Measurements from ENCODE around the gene TANC1.

DNA sequence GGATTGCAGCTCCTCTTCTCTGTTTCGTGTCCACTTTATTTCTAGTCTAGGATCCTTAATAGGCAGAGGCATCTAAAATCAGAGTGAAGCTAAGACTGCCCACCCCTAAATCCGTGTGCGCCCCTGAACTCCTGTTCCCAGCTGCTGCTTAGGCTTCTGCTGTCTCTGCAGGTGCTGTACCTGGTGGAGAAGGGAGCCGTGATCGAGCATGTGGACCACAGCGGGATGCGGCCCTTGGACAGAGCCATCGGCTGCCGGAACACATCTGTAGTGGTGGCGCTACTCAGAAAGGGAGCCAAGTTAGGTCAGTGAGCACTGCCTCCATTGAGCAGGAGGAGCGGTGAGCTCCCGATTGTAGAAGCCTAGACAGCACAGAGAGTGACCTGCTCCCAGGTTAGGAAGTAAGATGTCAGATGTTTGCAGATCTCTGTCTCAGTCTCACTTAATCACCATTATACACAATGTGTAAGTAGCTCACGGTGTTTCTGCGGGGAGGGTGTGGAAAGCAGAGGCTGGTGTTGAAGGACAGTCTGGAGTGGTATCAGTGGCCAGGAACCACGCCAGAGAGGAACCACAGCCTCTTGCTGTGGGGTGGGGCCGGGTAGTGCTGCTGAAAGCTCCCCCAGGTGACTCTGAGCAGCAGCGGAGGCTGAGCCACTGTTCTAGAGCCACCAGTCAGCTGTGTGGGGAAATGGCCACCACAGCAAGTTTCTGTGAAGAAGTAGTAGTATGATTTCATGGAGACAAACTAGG is 255.8 kb downstream of the TANC1 start:
- TF ChIP-seq POLR2A (IDR thresholded peaks at IDR 0.05; ENCODE audit: low read depth, low read length), result no peak
- no peak for TF ChIP-seq TAF1 (IDR thresholded peaks at IDR 0.05; ENCODE audit: borderline replicate concordance, low read depth, low read length)

Measured in GM12892 (cell line).